Left lung (tissue), 10 donors: ENCODE results near the gene NDEL1. TPM values are rescaled to one million over a fixed set of nuclear protein-coding genes. Genes with fewer than 3 reads are reported as not detected.
A peak's percentile ranks its signal among the peaks of the same experiment; 100 is the strongest.

Experiments
- ATAC-seq: fragments of 200-7000 bp; cut with Tn5 transposase; one replicate; pipeline ENCODE4 v1.9.1; 2020; ENCODE audit warnings: moderate library complexity
- DNase-seq, 4 donors: peaks; one replicate each; pipeline ENCODE4 v3.0.0-alpha.2; 2013 to 2020
- H3K27ac ChIP-seq, 2 donors: fragments of 200-600 bp; sonication (generic) in 1 of 2; one replicate each; pipeline versions ENCODE4 v1.5.0 to v1.8.0; 2020 to 2021
- H3K27me3 ChIP-seq, 2 donors: fragments of 200-600 bp; sonication (generic) in 1 of 2; one replicate each; pipeline versions ENCODE4 v1.5.0 to v1.8.0; 2020 to 2021
- H3K36me3 ChIP-seq, 2 donors: fragments of 200-600 bp; sonication (generic) in 1 of 2; one replicate each; pipeline versions ENCODE4 v1.5.0 to v1.8.0; 2020 to 2021
- H3K4me1 ChIP-seq, 2 donors: fragments of 200-600 bp; one replicate each; pipeline ENCODE4 v1.8.0; 2021
- H3K4me3 ChIP-seq, 2 donors: fragments of 200-600 bp; sonication (generic) in 1 of 2; one replicate each; pipeline versions ENCODE4 v1.5.0 to v1.8.0; 2020 to 2021; ENCODE audit warnings: mild to moderate bottlenecking in 1 of 2
- H3K9me3 ChIP-seq, 2 donors: fragments of 200-600 bp; sonication (generic) in 1 of 2; one replicate each; pipeline versions ENCODE4 v1.5.0 to v1.8.0; 2020 to 2021
- intact Hi-C, 2 donors: fragments of 100-400 bp; cut with DNase I; formaldehyde crosslinking; loops; one replicate each; pipeline versions ENCODE4 v1.11.2 to v1.14.2; 2022
- polyA plus RNA-seq, 6 donors: library from polyadenylated mRNA; unstranded; fragments of 120-200 nt; gene quantifications; one replicate each; pipeline ENCODE4 v1.2.1, GENCODE V29; 2013; ENCODE audit not compliant: insufficient read length in 6 of 6
- total RNA-seq, 2 donors: library from RNA; stranded (reverse); fragmentation: NEBNext Ultra II Directional; extraction: Animal tissue kit (Norgen Biotek cat#: 25700); gene quantifications; one replicate each; pipeline ENCODE4 v1.2.1, GENCODE V29; 2021
- TF ChIP-seq, protein P1 (sequence below), 2 donors: fragments of 200-600 bp; sonication (generic) in 1 of 2; IDR thresholded peaks; one replicate each; pipeline versions ENCODE4 v1.5.0 to v1.8.0; 2021; ENCODE audit warnings: antibody characterized with exemption in 2 of 2
- donor health status: DM: no; HTN: yes; CAD: no.
- donor health status: DM: no; HTN: no; CAD: no.

Gene NDEL1
- total and polyA plus RNA-seq, 8 donors: 57.7 to 84.1 (median 71.0) TPM

DNA sequence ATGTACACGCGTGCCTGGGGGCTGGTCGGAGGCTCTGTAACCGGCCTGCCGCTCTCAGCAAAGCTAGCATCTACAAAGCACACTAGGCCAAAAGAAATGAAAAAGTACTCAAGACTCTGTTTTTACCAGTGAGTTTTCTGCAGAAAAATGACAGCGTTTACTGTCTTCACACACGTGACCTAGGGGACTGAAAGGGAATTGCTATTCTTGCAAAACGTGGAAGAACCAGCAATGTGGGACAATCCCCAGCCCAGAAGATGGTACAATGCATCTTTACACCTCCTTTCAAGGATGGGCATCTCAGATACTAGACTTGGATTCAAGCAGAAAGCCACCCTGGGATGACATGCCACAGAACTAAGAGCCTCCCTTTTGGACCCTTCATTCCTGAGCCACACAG, 41.5 kb downstream of the NDEL1 start:
- Histone ChIP-seq H3K27me3 (no peaks in the 10 kb centered on the region), H3K9me3 (no peaks in the 10 kb centered on the region), H3K27ac (no peak overlapping the region), H3K36me3 (peaks cover 0 to 92% of the 10 kb centered on the region in 2 donors), H3K4me1 (peaks cover 0 to 5% of the 10 kb centered on the region in 2 donors), H3K4me3 (no peak overlapping the region)
- intact Hi-C loops: no loop called here
- TF ChIP-seq, protein P1, sequence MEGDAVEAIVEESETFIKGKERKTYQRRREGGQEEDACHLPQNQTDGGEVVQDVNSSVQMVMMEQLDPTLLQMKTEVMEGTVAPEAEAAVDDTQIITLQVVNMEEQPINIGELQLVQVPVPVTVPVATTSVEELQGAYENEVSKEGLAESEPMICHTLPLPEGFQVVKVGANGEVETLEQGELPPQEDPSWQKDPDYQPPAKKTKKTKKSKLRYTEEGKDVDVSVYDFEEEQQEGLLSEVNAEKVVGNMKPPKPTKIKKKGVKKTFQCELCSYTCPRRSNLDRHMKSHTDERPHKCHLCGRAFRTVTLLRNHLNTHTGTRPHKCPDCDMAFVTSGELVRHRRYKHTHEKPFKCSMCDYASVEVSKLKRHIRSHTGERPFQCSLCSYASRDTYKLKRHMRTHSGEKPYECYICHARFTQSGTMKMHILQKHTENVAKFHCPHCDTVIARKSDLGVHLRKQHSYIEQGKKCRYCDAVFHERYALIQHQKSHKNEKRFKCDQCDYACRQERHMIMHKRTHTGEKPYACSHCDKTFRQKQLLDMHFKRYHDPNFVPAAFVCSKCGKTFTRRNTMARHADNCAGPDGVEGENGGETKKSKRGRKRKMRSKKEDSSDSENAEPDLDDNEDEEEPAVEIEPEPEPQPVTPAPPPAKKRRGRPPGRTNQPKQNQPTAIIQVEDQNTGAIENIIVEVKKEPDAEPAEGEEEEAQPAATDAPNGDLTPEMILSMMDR (IDR thresholded peaks at IDR 0.05): no peak
- DNase-seq: no peak
- no peak for ATAC-seq

DNA sequence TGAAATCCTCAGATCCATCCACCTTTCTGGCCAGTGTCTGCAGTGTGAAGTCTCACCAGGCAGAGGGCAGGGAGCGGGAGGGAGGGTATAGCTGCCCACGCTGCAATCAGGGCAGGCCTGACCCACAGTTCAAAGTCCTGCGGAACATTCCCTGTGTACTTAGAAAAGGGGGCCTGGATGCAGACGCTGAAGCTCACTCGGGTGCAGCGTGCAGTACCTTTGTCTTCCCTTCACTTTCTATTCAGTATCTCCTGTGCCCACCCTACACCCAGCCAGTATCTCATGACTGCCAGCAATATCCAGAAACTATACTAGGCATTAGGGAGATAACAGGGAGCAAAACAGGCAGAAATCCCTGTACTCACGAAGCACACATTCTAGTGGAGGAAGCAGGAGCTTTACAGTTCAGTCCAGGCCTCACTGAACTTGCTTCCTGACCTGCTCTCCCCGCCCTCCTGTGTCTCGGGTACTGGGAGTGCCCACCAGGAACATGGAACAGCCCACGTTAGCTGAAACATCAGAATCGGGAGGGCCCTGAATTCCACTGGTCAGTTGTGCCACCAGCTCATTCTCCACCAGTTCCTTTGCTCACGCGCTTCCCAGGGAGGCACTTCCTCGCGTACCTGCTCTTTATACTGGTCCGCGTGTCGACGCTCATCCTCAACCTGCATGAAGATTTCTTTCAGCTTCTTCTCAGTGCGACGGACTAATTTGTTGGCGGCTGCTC, 42.2 kb downstream of the NDEL1 start:
- Histone ChIP-seq H3K36me3 (peaks cover 0 to 85% of the 10 kb centered on the region in 2 donors), H3K27ac (no peak overlapping the region), H3K4me3 (no peak overlapping the region), H3K27me3 (no peaks in the 10 kb centered on the region), H3K9me3 (no peaks in the 10 kb centered on the region), H3K4me1 (peaks cover 0 to 5% of the 10 kb centered on the region in 2 donors)
- intact Hi-C loops: no loop called here
- no peak for DNase-seq
- ATAC-seq: no peak
- TF ChIP-seq, protein P1 (IDR thresholded peaks at IDR 0.05): no peak

DNA sequence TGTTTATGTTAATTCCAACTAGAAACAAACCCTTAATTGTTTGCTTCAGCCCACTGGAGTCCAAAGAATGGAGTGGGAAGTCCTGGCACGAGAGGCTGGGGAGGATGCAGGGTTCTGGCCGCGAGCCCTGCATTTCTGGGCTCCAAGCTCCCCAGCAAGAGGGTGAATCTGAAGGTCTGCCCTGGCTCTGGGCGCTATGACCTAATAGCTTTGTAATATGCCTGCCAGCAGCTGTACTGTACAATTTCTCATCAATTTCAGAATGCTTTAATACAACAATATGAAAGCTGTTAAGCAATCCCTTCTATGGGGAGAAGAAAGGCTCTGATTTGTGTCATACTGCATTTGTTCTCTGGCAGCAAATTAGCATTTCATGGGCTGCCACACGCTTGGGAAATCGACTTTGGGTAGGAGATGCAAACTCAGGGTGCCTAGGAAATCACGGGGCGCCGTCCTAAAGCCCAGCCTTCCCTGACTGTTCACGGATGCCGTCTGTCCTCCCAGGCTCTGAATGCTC, 43.8 kb downstream of the NDEL1 start:
- Histone ChIP-seq H3K4me3 (no peak overlapping the region), H3K36me3 (peaks cover 0 to 82% of the 10 kb centered on the region in 2 donors), H3K9me3 (peaks cover 0 to 5% of the 10 kb centered on the region in 2 donors), H3K27ac (peak overlapping the region; percentile 10 to 14), H3K27me3 (no peaks in the 10 kb centered on the region), H3K4me1 (peaks cover 0 to 5% of the 10 kb centered on the region in 2 donors)
- ATAC-seq (peak; percentile 64), DNase-seq (peak in 2 of 4 donors; percentile 13 to 49)
- TF ChIP-seq, protein P1 (IDR thresholded peaks at IDR 0.05): no peak
- intact Hi-C loops: no loop called here

DNA sequence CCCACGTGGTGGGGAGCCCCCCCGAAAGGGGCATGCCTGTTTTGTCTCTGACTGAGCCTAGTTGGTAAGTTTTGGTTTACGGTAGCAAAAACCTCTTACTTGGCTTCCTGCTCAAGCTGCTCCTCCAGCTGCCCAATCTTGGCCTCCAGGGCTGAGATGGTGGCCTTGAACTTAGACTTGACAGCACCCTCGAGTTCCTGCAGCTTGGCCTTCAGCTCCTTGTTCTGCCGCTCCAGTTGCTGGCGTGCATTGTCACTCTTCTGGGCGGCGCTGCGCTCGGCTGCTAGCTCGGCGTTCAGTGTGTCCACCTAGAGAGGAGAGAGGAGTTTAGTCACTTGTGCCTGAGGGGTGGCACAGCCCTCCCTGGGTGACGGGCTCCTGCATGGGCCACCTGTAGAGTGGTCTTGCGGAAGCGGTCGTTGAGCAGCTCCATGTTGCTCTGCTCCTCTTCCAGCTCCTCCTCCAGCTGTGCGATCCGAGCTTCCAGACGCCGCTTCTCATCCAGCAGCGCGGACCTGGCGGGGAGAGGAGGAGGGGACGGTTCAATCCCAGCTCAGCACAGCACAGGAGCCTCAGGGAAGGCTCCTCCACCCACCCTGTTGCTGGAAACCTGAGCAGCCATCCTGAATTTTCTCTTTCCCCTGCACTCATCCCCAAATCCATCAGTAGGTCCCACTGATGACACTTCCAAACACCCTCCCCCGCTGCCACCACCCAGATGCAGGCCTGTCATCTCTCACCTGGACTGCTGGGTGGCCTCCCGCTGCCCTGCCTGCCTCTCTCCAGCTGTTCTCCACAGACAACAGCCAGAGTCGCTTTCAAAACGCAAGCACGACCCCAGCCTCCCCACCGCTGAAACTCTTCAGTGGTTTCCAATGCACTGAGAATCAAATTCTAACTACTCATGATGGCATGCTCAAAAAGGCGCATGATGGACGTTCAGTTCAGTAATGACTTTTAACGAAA, 44.6 kb downstream of the NDEL1 start:
- peaks cover 0 to 10% of the 10 kb centered on the region in 2 donors for H3K9me3 ChIP-seq
- peaks cover 0 to 5% of the 10 kb centered on the region in 2 donors for H3K4me1 ChIP-seq
- no peak for ATAC-seq
- no peaks in the 10 kb centered on the region for H3K27me3 ChIP-seq
- peak overlapping the region; percentile 10 to 14 for H3K27ac ChIP-seq
- peaks cover 0 to 74% of the 10 kb centered on the region in 2 donors for H3K36me3 ChIP-seq
- no peak for DNase-seq
- intact Hi-C loops: no loop called here
- TF ChIP-seq, protein P1 (IDR thresholded peaks at IDR 0.05): no peak
- no peak overlapping the region for H3K4me3 ChIP-seq
